COLO668 (cell line): Measurements from ENCODE around the gene ZNF592.

ENCODE experiments used
- DNase-seq: peaks from one replicate; lab custom pipeline; 2025; ENCODE audit not compliant: unreplicated experiment; lab: John Stamatoyannopoulos, UW

ZNF592 gene

DNA sequence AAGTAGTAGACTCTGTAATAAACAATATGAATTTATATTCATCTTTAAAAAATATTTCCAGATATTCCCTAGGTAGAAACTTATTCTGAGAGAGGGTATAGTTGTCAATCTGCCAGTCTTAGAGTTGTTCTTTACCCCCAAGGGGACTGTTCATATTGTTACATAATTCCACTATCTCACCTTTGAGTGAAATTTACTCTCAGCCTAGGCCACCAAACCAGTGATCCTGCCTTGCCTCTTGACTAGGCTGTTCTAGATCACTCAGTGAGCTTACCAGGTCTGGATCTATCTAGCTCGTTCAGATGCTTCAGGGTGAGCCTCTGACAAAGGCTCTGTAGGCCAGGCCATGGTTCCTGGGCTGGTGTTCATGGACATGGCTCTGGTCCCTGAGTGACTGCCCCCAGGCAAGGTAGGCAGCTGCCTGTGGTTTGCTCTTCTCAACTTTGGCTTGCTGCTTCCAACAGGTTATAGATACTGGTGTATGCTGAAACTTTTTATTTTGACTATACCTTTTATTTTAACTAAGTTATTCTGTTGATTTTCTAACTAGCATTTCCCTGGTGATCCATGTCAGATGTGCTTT lies 27.6 kb downstream of the ZNF592 start:
- no peak for DNase-seq

DNA sequence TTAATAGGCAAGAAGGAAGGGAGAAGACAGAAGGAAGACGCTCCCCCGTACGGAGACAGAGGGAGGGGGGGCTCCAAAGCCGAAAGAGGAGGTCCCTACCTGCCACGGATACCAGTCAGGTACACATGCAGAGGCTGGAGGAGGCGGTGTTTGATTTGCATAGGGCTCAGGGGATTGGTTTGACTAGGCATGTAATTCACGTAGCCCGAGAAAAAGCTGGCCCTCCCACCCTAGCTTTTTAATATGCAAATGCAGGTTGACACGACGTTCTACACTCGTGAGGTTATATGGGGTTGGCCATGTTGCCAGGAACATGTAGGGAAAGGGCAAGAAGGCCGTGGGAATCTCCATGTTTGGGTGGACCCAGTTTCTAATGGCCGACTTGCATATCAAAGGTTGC lies 29.8 kb downstream of the ZNF592 start:
- no peak for DNase-seq

DNA sequence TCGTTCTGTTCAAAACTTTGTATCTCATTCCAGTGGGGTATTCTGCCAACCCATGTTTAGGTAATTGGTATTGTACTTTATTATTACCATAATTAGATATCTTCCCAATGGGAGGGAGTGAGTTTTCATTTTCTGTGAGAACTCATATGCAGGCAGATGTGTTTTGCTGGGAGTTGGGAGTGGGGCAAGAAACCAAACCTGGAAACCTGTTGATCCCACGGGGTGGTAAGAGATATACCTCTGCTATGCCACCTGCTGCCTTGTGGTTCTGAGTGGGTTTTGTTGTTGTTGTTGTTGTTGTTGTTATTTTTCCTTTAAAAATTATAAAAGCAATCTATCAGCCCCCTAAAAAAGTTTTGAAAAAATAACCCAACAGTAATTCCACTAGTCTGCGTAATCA lies 32.1 kb downstream of the ZNF592 start:
- DNase-seq, result no peak

DNA sequence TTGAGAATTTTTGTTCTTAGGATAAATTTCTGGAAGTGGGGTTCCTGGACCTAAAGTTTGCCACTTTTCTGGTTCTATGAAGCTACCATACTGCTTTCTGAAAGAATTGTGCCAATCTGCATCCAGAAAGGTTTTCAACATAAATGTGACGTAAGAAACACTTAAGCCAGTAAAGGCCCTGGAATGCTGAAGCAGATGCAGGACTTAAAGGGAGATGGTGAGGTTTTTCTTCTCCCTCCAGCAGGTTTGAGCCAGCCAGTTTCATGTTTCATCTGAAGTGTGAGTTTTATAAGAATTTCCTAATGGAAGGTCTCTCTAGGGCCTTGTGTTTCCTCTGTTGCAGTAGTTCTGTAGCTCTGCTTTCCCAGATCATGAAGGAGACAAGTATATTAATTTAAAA lies 33.1 kb downstream of the ZNF592 start:
- no peak for DNase-seq

DNA sequence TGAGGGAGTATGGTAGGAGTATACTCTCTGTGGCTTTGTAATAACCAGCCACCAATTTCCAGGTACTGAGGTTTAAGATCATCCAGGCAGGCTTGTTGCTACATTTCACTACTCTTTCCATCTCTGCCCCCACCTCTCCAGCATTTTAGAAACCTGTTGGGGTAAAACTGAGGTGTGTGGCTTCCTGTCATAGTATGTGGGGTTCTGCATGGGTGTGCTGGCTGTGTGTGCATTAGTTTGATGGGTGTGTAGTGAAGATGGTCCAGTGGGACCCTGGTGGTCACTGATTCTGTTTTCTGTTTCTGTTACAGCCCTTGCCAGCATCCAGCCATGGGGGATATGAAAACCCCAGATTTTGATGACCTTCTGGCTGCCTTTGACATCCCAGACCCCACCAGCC lies 34.0 kb downstream of the ZNF592 start:
- no peak for DNase-seq

DNA sequence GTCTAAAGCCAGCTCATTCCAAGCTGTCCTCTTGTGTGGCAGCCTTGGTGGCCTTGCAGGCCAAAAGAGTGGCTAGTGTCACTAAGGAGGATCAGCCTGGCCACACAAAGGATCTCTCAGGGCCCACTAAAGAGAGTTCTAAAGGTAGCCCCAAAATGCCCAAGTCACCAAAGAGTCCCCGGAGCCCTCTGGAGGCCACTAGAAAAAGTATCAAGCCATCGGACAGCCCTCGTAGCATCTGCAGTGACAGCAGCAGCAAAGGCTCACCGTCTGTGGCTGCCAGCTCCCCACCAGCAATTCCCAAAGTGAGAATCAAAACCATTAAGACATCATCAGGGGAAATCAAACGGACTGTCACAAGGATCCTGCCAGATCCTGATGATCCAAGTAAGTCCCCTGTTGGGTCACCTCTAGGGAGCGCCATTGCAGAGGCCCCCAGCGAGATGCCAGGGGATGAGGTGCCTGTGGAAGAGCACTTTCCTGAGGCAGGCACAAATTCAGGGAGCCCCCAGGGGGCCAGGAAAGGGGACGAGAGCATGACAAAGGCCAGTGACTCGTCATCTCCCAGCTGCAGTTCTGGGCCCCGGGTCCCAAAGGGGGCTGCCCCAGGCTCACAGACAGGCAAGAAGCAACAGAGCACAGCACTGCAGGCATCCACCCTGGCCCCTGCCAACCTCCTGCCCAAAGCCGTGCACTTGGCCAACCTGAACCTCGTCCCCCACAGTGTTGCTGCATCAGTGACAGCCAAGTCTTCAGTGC lies 35.3 kb downstream of the ZNF592 start:
- no peak for DNase-seq

DNA sequence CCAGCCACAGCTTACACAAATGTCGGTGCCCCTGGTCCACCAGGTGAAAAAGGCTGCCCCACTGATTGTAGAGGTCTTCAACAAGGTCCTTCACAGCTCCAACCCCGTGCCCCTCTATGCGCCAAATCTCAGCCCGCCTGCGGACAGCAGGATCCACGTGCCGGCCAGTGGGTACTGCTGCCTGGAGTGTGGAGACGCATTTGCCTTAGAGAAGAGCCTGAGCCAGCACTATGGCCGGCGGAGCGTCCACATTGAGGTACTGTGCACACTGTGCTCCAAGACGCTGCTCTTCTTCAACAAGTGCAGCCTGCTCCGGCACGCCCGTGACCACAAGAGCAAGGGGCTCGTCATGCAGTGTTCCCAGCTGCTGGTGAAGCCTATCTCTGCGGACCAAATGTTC lies 35.9 kb downstream of the ZNF592 start:
- DNase-seq, result no peak

DNA sequence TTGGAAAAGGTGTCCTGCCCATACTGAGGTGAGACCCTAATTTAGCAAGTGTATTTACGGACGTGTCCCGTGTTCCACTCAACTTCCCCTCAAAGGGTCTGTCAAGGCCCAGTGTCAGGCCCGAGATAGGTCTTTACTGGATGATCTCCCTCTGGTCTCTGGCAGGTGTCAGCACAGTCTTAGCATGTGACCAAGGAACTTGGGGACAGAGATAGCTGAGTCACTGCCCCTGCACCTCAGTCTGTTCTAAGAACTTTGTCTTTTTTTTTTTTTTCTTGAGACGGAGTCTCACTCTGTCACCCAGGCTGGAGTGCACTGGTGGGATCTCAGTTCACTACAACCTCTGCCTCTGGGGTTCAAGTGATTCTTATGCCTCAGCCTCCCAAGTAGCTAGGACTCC lies 36.7 kb downstream of the ZNF592 start:
- DNase-seq, result no peak

DNA sequence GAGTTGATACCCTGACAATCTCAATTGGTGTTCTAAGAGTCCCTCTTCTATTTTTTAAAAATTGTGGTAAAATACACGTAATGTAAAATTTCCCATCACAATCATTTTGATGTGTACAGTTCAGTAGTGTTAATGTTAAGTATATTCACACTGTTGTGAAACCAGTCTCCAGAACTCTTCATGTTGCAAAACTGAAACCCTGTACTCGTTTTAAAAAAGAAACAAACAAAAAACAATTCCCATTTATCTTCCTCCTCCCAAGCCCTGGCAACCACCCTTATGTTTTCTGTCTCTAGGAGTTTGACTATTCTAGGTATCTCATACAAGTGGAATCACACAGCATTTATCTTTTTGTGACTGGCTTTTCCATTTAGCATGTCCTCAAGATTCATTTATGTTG lies 40.1 kb downstream of the ZNF592 start:
- DNase-seq, result no peak

DNA sequence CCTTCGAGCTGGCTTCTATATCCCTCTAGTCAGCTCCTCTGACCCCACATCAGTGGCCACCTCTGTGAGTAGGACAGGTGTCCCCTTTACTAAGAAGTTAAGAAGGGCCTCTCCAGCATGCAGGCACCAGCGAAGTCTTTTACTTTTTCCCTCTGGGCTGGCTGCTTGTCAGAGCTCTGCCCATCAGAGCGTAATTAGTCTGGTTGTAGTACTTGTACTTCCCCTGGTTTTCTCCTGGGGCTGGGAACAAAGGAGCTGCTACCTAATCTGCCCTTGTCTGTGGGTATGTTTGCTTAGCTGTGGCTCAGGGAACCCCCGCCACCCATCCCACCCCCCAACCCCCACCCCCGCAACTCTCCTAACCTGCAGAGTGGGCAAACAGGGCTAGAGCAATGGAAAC lies 41.4 kb downstream of the ZNF592 start:
- DNase-seq, result no peak

DNA sequence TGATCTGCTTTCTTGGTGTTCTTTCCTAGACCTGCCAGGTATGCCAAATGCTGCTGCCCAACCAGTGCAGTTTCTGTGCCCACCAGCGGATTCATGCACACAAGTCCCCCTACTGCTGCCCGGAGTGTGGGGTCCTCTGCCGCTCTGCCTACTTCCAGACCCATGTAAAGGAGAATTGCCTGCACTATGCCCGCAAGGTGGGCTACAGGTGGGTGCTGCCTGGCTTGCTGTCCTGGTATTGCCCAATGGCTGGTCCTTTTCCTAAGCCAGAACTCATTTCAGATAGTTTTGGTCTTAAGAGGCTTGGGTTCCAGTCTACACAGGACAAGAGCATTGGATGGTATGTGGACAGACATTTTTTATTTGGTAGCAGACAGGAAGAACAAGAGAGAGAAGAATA lies 42.3 kb downstream of the ZNF592 start:
- DNase-seq, result no peak

DNA sequence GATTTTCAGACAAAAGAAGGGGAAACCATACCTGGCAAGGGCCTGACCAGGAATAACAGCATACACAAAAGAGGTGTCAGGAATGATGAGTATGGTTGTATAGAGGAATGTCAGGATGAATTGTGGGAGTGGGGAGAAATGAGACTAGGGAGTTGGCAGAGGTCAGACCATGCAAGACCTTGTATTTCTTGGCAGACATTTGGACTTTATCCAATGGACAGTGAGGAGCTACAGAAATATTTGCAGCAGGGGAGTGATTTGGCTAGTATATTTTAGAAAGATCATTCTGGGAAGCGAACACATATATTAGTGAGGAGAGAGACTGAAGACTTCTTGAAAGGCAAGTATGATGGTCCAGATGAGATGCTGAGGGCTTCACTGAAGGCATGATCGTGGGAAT lies 43.4 kb downstream of the ZNF592 start:
- no peak for DNase-seq

DNA sequence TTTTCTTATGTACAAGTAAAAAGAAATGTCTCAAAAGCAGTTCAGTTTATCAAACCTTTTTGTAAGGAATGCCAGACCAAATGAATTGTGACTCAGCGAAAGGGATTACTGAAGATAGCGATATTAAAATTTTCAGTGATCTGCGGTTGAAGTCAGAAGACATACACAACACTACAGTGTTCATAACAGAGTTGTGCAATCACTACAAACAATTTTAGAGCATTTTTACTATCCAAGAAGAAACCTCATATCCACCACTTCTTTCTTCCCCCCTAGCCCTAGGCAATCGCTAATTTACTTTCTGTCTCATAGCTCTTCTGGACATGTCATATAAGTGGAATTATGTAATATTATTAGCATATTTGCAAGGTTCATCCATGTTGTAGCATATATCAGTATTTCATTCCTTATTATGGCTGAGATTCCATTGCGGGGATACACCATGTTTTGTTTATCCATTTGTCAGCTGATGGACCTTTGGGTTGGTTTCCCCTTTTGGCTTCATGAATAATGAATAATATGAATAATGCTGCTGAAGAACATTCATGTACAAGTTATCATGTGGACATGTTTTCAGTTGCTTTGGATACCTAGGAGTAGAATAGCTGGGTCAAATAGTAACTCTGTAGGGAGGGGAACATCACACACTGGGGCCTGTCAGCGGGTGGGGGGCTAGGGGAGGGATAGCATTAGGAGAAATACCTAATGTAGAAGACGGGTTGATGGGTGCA lies 45.2 kb downstream of the ZNF592 start:
- DNase-seq, result no peak

DNA sequence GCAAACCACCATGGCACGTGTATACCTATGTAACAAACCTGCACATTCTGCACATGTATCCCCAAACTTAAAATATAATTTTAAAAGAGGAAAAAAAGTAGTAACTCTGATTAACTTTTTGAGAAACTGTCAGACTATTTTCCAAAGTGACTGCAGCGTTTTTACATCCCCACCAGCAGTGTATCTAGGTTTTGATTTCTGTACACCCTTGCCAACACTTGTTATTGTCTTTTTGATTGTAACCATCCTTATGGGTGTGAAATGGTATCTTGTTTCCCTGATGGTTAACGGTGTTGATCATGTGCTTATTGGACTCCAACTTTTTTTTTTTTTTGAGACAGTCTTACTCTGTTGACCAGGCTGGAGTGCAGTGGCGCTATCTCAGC lies 45.8 kb downstream of the ZNF592 start:
- DNase-seq, result no peak

DNA sequence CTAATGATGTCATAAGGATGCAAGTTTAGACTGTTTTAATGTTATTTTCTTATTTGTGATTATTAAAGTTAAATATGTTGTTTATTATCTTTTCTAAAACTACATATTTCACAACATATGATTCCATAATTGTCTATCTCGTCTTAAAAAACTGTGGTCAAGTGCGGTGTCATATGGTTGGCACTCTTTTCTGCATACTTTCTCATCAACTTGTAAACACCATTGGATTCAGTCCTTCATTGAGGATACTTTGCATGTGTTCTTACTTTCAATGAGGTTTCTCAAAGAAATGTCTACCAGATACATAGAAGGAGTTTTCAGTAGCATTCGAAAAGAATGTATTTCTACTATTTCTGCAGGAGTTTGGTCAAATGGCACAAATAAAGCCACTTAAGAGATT lies 46.8 kb downstream of the ZNF592 start:
- no peak for DNase-seq

DNA sequence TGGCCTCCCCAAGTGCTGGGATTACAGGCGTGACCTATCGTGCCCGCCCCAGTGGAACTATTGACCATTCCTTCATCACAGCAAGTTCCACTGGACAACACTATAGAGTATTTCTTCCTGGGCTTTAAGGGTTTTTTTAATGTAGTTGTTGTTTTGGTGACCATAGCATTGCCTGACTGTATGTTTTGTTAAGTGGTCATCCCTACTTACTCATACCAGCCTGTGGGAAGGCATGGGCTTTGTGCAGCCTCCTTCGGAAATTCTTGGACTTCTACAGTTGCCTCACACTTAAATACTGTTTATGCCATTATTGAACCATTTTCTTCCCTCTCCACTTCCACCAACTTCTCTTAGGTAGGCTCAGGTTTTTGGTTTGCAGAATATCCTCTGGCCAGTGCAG lies 48.8 kb downstream of the ZNF592 start:
- DNase-seq, result no peak

DNA sequence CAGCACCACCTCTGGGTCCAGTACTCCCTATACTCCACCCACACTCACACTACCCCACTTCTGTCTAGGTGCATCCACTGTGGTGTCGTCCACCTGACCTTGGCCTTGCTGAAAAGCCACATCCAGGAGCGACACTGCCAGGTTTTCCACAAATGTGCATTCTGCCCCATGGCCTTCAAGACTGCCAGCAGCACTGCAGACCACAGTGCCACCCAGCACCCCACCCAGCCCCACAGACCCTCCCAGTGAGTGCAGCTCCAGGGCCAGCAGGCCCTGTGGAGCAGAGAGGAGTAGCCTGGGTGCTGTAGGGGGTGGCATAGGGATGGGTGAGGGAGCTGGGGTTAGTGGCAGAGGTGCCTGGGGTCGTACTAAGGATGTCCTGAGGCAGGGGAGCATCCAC lies 49.4 kb downstream of the ZNF592 start:
- DNase-seq, result no peak

DNA sequence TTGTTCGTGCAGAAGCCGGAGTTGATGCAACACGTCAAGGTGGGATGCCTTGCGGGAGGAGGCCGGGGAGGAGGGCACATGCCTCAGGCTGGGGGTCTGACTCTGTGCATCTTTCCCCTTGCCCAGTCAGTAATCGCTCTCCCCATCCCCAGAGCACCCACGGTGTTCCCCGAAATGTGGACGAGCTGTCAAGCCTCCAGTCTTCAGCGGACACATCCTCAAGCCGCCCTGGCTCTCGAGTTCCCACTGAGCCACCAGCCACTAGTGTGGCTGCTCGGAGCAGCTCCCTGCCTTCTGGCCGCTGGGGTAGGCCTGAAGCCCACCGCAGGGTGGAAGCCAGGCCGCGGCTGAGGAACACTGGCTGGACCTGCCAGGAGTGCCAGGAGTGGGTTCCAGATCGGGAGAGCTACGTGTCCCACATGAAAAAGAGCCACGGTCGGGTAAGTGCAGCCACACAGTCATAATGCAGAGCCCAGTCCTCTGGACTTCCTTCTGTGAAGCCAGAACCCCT lies 50.1 kb downstream of the ZNF592 start:
- DNase-seq, result no peak

DNA sequence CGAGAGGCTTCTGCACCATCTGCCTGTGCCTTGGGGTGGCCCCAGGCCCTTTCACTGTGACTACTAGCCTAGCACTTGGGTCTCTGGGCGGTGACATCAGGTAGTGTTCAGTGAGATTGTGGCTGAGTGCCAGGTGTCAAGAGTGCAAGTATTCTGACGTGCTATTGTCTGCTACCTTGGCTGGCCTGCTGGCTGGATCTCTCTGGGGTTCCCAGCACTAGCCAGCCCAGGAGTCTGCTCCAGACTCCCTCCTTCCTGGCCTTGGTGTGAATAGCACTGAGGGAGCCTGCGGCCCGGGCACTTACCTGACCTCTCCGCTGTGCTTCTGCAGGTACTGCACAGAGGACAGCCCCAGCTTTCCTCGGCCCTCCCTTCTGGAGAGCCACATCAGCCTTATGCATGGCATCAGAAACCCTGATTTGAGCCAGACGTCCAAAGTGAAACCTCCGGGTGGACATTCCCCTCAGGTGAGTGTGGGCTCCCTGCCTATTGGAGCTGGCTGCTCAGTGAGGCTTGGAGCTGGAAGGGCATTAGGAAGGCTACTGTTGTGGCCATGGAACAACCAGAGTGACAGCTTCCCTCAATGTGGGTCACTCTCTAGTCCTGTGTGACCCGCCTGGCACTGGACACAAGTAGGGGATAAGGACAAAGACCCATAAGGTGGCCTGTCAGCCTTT lies 51.3 kb downstream of the ZNF592 start:
- DNase-seq, result no peak

DNA sequence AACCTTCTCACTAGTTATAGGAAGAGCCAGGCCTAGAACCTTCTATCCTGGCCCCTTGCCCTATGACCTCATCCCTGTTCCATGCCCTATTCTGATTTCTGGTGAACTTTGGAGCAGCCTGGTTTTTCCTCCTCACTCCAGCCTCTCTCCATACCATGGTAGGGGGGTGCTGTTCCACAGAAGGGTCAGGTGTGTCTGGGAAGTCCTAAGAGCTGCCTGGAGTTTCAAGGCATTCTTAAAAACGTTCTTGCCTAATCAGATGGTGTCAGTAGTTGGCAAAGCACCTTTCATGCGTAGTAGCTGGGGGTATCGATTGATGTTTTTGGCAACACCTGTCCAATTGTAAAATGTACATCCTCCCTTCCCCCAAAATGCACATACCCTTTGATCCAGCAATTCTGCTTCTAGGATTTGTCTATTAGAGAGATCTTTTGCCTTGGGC lies 52.0 kb downstream of the ZNF592 start:
- no peak for DNase-seq

DNA sequence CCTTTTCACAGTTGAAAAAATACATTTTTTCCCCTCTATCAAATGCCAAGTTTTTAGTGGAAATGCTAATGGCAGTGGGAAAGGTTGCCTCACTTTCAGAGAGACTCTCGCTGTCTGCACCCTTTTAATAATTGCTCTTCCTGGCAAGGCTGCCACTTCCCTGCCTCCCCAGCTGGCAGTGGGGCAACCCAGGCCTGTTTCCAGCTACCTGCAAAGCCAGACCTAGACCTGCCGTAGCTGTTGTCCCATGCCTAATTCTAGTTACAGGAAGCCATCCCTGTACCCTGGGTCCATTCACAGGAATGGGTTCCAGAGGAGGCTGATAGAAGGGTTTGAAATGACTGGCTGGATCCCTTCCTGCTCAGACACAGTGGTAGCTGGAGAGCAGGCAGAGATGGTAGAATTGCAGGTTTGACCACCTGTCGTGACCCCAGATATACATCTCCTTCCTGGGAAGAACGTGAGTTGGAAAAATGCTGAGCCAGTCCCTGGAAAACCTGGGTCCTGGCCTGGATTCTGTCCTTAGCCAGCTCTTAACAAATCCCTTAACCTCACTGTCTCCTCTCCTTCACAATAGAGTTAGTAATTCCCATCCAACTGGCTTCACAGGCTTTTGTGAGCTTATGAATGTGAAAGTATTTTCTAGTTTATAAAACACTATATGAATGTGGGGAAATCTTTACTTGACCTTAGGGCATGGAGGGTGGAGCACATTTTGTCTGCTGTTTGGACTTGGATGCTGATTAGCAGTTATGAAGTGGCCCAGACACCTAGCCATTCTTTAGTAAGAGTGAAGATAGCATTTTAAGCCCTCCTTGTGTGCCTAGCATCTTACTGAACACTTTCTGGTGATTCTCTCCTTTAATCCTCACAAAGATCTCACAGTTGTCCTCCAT lies 55.9 kb downstream of the ZNF592 start:
- DNase-seq, result no peak
